DOHH2 (cell line): ENCODE data around the gene COL4A3.

ENCODE experiments used
- CTCF ChIP-seq: fragments of 200-600 bp; sonication (generic); IDR thresholded peaks from one replicate; pipeline ENCODE4 v1.5.1; 2014; ENCODE audit warnings: antibody characterized with exemption, mild to moderate bottlenecking, low read depth, low read length; ENCODE audit not compliant: poor library complexity, severe bottlenecking
- EZH2phosphoT487 ChIP-seq: fragments of 200-600 bp; sonication (generic); IDR thresholded peaks from 2 replicates; pipeline ENCODE4 v1.6.1; 2017; ENCODE audit warnings: borderline replicate concordance, mild to moderate bottlenecking, antibody characterized with exemption, low read length, moderate library complexity, mixed read lengths

- TF ChIP-seq CTCF, result no peak
- TF ChIP-seq EZH2phosphoT487, result no peak
These were observed 116.5 kb downstream of the COL4A3 start for GRCh38 chr2:227280895-227281294.
